ENCODE results near the gene PGAP3.

The PGAP3 gene

DNA sequence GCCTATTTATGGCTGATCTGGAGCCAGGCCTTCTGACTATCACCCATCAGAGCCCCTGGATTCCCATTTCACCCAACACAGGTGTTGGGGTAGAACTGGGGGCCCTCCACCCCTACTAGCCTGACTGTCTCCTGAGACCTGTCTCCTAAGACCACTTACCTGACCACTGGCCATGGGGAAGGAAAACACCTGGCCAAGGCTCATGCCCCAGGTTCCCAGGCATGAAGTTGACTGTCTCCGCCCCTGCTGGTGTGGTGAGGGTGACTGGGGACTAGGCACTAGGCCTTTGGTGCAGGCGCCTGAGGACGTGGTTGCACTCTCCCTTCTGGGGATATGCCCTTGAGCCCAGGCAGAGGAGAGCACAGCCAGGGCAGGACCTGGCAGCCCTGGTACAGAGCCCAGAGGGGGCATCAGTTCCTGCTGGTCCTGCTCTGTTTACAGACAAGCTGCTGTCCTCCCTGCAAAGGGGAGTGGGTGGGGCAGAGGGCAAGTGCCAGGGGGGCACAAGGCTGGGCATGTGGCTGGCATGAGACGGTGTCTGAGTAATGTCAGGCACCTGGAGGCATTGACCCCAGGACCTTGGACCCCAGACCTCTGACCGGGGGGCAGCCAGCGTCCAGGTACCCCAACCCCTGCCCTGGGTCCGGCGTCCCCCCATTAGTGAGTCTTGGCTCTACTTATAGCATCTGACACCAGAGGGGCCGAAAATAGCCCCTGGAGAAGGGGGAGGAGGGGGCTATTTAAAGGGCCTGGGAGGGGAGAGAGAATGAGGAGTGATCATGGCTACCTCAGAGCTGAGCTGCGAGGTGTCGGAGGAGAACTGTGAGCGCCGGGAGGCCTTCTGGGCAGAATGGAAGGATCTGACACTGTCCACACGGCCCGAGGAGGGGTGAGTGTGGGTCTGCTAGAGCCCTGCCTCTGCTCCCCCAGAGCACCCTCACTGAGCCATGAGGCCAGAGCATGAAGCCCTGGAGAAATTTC, 23.0 kb downstream of the PGAP3 start, which contains the start of gene TCAP:
Gene TCAP, plus strand, starts transcription at position 769 of the 981 bp plus-strand sequence. Its CDS starts 11 bp downstream, at position 780.
- TF ChIP-seq, protein P1, sequence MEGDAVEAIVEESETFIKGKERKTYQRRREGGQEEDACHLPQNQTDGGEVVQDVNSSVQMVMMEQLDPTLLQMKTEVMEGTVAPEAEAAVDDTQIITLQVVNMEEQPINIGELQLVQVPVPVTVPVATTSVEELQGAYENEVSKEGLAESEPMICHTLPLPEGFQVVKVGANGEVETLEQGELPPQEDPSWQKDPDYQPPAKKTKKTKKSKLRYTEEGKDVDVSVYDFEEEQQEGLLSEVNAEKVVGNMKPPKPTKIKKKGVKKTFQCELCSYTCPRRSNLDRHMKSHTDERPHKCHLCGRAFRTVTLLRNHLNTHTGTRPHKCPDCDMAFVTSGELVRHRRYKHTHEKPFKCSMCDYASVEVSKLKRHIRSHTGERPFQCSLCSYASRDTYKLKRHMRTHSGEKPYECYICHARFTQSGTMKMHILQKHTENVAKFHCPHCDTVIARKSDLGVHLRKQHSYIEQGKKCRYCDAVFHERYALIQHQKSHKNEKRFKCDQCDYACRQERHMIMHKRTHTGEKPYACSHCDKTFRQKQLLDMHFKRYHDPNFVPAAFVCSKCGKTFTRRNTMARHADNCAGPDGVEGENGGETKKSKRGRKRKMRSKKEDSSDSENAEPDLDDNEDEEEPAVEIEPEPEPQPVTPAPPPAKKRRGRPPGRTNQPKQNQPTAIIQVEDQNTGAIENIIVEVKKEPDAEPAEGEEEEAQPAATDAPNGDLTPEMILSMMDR (IDR thresholded peaks at IDR 0.05; ENCODE audit: insufficient read depth, low read depth, low read length, missing control alignments) = no peak
- DNase-seq (ENCODE audit: low read depth) = no peak
- H3K4me3 ChIP-seq (ENCODE audit: low read length) = no peak within 1 kb of the TSS

DNA sequence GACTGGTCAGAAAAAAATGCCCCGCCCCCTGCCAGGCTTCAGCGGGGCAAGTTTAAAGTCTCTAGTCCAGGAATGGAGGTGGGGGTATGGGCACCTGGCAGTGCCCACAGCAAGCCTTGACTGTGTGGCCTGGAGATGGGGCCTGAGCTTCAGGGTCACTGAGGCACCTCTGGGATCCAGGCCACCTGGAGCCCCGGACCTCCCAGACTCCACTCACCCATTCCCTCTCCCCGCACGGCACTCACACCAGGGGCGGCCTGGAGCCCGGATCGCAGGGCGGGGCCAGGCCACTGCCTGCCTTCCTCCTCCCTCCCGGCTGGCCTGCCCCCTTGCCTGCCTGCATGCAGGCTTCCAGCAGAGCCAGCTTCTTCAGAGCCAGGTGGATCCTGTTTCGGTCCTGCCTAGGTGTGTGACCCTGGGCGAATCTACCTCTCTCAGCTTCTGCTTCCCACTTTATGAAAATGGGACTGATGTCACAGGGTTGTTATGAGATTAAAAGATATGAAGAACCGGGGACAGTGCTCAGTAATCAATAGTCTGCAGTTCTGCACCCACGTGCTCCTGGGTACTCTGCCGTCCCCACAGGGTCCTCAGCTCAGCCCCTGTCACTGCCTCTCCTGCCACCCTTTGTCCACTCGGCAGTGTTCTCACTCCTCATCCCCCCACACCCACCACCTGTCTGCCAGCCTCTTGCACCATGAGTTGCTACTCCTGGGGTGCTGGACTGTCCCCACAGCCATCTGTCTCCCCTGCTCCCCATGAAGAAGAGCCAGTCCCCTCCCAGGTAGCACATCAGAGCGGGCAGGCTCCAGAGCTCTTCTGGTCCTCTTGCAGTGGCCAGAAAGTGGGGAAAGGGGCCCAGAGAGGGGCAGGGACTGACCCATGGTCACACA, 23.9 kb downstream of the PGAP3 start:
- no peak overlapping the region for H3K4me3 ChIP-seq (ENCODE audit: low read length)
- TF ChIP-seq, protein P1 (IDR thresholded peaks at IDR 0.05; ENCODE audit: insufficient read depth, low read depth, low read length, missing control alignments) = no peak
- DNase-seq (ENCODE audit: low read depth) = peak; percentile 15

DNA sequence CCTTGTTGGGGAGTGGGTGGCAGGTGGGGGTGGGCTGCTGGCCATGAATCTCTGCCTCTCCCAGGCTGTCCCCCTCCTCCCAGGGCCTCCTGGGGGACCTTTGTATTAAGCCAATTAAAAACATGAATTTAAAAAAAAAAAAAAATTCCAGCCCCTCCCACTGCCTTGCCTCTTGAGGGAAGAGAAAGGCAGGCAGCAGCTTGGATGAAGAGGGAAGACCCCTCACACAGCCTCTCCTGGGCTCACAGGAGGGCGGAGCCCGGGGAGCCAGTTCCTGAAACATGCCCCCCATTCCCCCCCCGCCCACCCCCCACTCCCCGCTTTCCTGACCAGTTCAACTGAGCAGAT, 24.5 kb downstream of the PGAP3 start:
- TF ChIP-seq, protein P1 (IDR thresholded peaks at IDR 0.05; ENCODE audit: insufficient read depth, low read depth, low read length, missing control alignments) = no peak
- no peak overlapping the region for H3K4me3 ChIP-seq (ENCODE audit: low read length)
- DNase-seq (ENCODE audit: low read depth) = no peak

DNA sequence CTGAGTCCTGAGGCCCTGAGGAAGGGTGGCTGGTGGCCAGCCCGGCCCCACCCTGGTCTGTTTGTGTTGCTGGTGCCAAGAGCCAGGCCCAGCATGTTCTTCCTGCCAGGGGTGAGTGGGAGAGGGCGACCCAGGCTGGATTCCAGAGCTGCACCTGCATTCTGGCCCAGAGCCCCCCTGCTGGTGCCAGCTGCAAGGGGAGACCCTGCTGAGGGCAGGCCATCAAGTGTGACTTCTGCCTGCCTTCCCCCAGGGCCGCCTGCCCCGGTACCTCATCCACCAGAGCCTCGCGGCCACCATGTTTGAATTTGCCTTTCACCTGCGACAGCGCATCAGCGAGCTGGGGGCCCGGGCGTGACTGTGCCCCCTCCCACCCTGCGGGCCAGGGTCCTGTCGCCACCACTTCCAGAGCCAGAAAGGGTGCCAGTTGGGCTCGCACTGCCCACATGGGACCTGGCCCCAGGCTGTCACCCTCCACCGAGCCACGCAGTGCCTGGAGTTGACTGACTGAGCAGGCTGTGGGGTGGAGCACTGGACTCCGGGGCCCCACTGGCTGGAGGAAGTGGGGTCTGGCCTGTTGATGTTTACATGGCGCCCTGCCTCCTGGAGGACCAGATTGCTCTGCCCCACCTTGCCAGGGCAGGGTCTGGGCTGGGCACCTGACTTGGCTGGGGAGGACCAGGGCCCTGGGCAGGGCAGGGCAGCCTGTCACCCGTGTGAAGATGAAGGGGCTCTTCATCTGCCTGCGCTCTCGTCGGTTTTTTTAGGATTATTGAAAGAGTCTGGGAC, 25.1 kb downstream of the PGAP3 start:
- TF ChIP-seq, protein P1 (IDR thresholded peaks at IDR 0.05; ENCODE audit: insufficient read depth, low read depth, low read length, missing control alignments) = no peak

DNA sequence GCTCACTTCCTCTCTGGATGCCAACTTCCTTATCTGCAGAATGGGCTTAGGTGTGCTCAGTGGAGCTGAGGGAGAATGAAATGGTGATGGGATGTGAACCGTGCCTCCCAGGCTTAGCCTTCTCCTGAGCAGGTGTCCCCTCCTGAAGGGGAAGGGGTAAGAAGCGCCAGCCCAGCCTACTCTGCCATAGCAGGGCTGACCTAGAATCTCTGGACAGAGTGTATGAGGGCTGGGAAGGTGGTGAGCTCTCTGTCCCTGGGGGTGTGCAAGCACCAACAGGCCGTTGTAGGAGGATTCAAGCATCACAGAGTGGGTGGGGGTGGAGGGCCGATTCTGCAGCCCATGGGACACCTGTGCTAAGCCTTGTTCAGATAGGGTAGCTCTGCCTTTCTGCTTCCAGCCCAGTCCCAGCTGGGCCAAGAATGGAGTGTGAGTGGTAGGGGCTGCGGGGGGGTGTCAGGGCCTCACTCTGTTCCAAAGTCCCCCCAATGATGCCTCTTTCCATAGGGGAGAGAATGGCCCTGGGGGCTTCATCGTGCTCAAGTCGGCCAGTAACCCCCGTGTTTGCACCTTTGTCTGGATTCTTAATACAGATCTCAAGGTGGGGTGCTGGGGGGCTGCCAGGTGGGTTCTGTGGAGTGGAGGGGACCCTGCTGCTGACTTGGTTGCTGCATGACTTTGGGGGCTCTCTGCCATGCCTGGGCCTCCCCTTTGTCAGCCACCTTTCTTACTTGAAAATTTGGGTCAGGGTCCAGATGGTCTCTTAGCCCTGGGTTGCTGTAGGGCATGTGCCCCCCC, 25.9 kb downstream of the PGAP3 start:
- H3K4me3 ChIP-seq (ENCODE audit: low read length) = no peak overlapping the region
- TF ChIP-seq, protein P1 (IDR thresholded peaks at IDR 0.05; ENCODE audit: insufficient read depth, low read depth, low read length, missing control alignments) = no peak
- no peak for DNase-seq (ENCODE audit: low read depth)

More for the DNA sequence above, 25.1 kb downstream of the PGAP3 start:
- H3K4me3 ChIP-seq (ENCODE audit: low read length) = no peak overlapping the region
- DNase-seq (ENCODE audit: low read depth) = no peak

Data from epithelial cell of esophagus (primary cell).